Neural progenitor cell (in vitro differentiated cells): ENCODE data around the gene IER5L. TPM values are rescaled to one million over a fixed set of nuclear protein-coding genes. Genes with fewer than 3 reads are reported as not detected.

Experiments used
- DNase-seq: peaks from one replicate; pipeline ENCODE4 v3.0.0-alpha.2; 2016; ENCODE audit warnings: low spot score
- H2AFZ ChIP-seq: fragments of 200-600 bp; sonication (generic); replicated peaks from 2 replicates; pipeline ENCODE4 v1.6.1; 2016; ENCODE audit warnings: antibody characterized with exemption
- H3F3A ChIP-seq: fragments of 200-600 bp; sonication (generic); 2 replicates; pipeline ENCODE4 v1.6.1; 2016; ENCODE audit warnings: antibody characterized with exemption, low read depth
- H3K27ac ChIP-seq: fragments of 200-600 bp; sonication (generic); 2 replicates; pipeline ENCODE4 v1.5.1; 2016; ENCODE audit warnings: mild to moderate bottlenecking
- H3K27me3 ChIP-seq: fragments of 200-600 bp; sonication (generic); 2 replicates; pipeline ENCODE4 v1.6.1; 2016; ENCODE audit warnings: mild to moderate bottlenecking, moderate library complexity
- H3K36me3 ChIP-seq: fragments of 200-600 bp; sonication (generic); 2 replicates; pipeline ENCODE4 v1.5.1; 2016
- H3K4me1 ChIP-seq: fragments of 200-600 bp; sonication (generic); 2 replicates; pipeline ENCODE4 v1.6.1; 2016; ENCODE audit warnings: mixed run types
- H3K4me2 ChIP-seq: fragments of 200-600 bp; sonication (generic); 2 replicates; pipeline ENCODE4 v1.6.1; 2016
- H3K4me3 ChIP-seq: fragments of 200-600 bp; sonication (generic); 2 replicates; pipeline ENCODE4 v1.5.1; 2016
- H3K79me2 ChIP-seq: fragments of 200-600 bp; sonication (generic); 2 replicates; pipeline ENCODE4 v1.6.1; 2016; ENCODE audit warnings: low read depth
- H3K9ac ChIP-seq: fragments of 200-600 bp; sonication (generic); 2 replicates; pipeline ENCODE4 v1.6.1; 2016
- H3K9me3 ChIP-seq: fragments of 200-600 bp; sonication (generic); 2 replicates; pipeline ENCODE4 v1.5.1; 2016; ENCODE audit warnings: low read depth
- H4K20me1 ChIP-seq: fragments of 200-600 bp; sonication (generic); 2 replicates; pipeline ENCODE4 v1.6.1; 2016; ENCODE audit warnings: low read depth
- H3K27ac Mint-ChIP-seq: 3 replicates; pipeline ENCODE4 v1.8.0; 2021; ENCODE audit warnings: mixed read lengths
- H3K27me3 Mint-ChIP-seq: 2 replicates; pipeline ENCODE4 v1.8.0; 2022; ENCODE audit warnings: low read depth, mild to moderate bottlenecking, inconsistent platforms, moderate library complexity, mixed read lengths; ENCODE audit not compliant: insufficient read depth
- H3K36me3 Mint-ChIP-seq: 3 replicates; pipeline ENCODE4 v1.8.0; 2021; ENCODE audit warnings: mixed read lengths
- H3K4me1 Mint-ChIP-seq: 3 replicates; pipeline ENCODE4 v1.8.0; 2021; ENCODE audit warnings: mixed read lengths
- H3K4me3 Mint-ChIP-seq: 3 replicates; pipeline ENCODE4 v1.8.0; 2021; ENCODE audit warnings: mild to moderate bottlenecking, moderate library complexity, mixed read lengths
- H3K9me3 Mint-ChIP-seq: 3 replicates; pipeline ENCODE4 v1.8.0; 2020; ENCODE audit warnings: mixed read lengths
- CTCF ChIP-seq: fragments of 200-600 bp; sonication (generic); IDR thresholded peaks from 2 replicates; pipeline ENCODE4 v1.5.1; 2017; ENCODE audit warnings: antibody characterized with exemption, mild to moderate bottlenecking
- EZH2 ChIP-seq: fragments of 200-600 bp; sonication (generic); IDR thresholded peaks from 2 replicates; pipeline ENCODE4 v1.6.1; 2017; ENCODE audit warnings: antibody characterized with exemption, mild to moderate bottlenecking, moderate library complexity
- EZH2phosphoT487 ChIP-seq: fragments of 200-600 bp; sonication (generic); IDR thresholded peaks from 2 replicates; pipeline ENCODE4 v1.6.1; 2017; ENCODE audit warnings: antibody characterized with exemption
- total RNA-seq: library from RNA; depleted of rRNA; stranded (reverse); fragments of >200 nt; gene quantifications from 2 replicates; pipeline ENCODE4 v1.2.3, GENCODE V29; 2015; ENCODE audit warnings: low replicate concordance

IER5L gene
- total RNA-seq, 1 donor from 2014 or later = 12.2 TPM

- no peak overlapping the region for H3K4me2 ChIP-seq
- H3K4me3 ChIP-seq = no peak overlapping the region
- no peak overlapping the region for H3K9ac ChIP-seq
These were observed 34.8 kb downstream of the IER5L start for GRCh38 chr9:129143031-129143927.

DNA sequence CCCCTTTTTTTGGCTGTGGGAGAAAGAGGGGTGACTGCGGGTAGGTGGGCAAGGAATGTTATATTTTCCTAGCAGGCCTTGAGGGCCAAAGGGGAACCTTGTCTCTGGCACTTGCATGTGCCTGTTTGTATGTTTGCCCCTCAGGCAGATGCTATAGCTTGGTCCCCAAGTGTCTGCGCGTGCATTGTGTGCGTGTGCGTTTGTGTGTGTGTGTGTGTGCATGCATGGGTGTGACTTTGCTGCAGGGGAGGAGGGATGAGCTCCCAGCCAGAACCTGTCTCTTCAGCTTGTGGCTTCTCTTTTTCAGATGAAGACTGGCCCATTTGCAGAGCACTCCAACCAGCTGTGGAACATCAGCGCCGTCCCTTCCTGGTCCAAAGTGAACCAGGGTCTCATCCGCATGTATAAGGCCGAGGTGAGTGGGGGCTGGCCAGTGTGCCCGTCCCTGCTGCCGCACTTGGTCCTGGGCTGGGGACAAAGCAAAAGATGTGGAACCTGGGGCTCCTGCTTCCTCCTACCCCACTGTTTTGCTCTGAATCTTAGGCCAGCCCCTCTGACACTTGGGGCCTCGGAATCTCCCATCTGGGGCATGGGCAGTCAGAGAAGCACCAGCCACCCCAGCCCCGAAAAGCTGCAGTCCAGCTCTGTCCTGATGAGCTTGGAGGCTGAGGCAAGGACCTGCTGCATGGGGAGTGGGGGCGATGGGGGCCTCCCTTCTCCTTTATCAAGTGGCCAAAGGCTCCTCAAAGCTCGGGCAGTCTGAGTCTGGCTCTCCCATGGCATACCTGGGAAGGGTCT lies 35.7 kb downstream of the IER5L start:
- peaks cover 7% of the 10 kb centered on the region for H3K36me3 Mint-ChIP-seq
- TF ChIP-seq CTCF (no peak), EZH2 (no peak), EZH2phosphoT487 (no peak)
- peaks cover 13% of the 10 kb centered on the region for H3K27me3 Mint-ChIP-seq
- Histone ChIP-seq H3K9me3 (no peaks in the 10 kb centered on the region), H3K4me2 (peak overlapping the region; percentile 62), H3K4me1 (peaks cover 55% of the 10 kb centered on the region), H3K79me2 (peaks cover 33% of the 10 kb centered on the region), H3F3A (peaks cover 50% of the 10 kb centered on the region), H3K27me3 (no peaks in the 10 kb centered on the region), H3K27ac (no peak overlapping the region), H3K36me3 (no peaks in the 10 kb centered on the region), H3K4me3 (no peak overlapping the region), H4K20me1 (peaks cover 21% of the 10 kb centered on the region), H3K9ac (no peak overlapping the region), H2AFZ (no peak overlapping the region)
- H3K27ac Mint-ChIP-seq = peak overlapping the region; percentile 90
- H3K4me3 Mint-ChIP-seq = peak overlapping the region; percentile 72
- H3K4me1 Mint-ChIP-seq = peaks cover 75% of the 10 kb centered on the region
- no peaks in the 10 kb centered on the region for H3K9me3 Mint-ChIP-seq
- no peak for DNase-seq

More at GRCh38 chr9:129143031-129143927, 34.8 kb downstream of the IER5L start:
- H3K4me3 Mint-ChIP-seq = peak overlapping the region; percentile 72
- Histone ChIP-seq H4K20me1 (peaks cover 24% of the 10 kb centered on the region), H3F3A (peaks cover 46% of the 10 kb centered on the region), H3K79me2 (peaks cover 33% of the 10 kb centered on the region), H3K9me3 (no peaks in the 10 kb centered on the region), H3K36me3 (no peaks in the 10 kb centered on the region), H3K4me1 (peaks cover 55% of the 10 kb centered on the region), H3K27ac (no peak overlapping the region), H3K27me3 (no peaks in the 10 kb centered on the region), H2AFZ (no peak overlapping the region)
- peak overlapping the region; percentile 88 for H3K27ac Mint-ChIP-seq
- no peak for TF ChIP-seq EZH2
- TF ChIP-seq CTCF = peak; percentile 96
- TF ChIP-seq EZH2phosphoT487 = no peak
- H3K4me1 Mint-ChIP-seq = peaks cover 79% of the 10 kb centered on the region
- peaks cover 12% of the 10 kb centered on the region for H3K27me3 Mint-ChIP-seq
- no peaks in the 10 kb centered on the region for H3K9me3 Mint-ChIP-seq
- DNase-seq = peak; percentile 80
- H3K36me3 Mint-ChIP-seq = peaks cover 5% of the 10 kb centered on the region

- H3K4me2 ChIP-seq = peak overlapping the region; percentile 62
These were observed 36.7 kb downstream of the IER5L start for GRCh38 chr9:129141066-129142041.

More at GRCh38 chr9:129141066-129142041, 36.7 kb downstream of the IER5L start:
- Histone ChIP-seq H3K9me3 (no peaks in the 10 kb centered on the region), H3K27ac (peak overlapping the region; percentile 94), H3F3A (peaks cover 47% of the 10 kb centered on the region), H4K20me1 (peaks cover 15% of the 10 kb centered on the region), H3K4me1 (peaks cover 52% of the 10 kb centered on the region), H3K79me2 (peaks cover 33% of the 10 kb centered on the region), H3K9ac (no peak overlapping the region), H3K4me3 (peak overlapping the region; percentile 30), H3K27me3 (no peaks in the 10 kb centered on the region), H2AFZ (no peak overlapping the region), H3K36me3 (no peaks in the 10 kb centered on the region)
- Mint-ChIP-seq H3K27ac (peak overlapping the region; percentile 99), H3K4me3 (peak overlapping the region; percentile 83), H3K4me1 (peaks cover 70% of the 10 kb centered on the region), H3K9me3 (no peaks in the 10 kb centered on the region), H3K27me3 (peaks cover 9% of the 10 kb centered on the region), H3K36me3 (peaks cover 10% of the 10 kb centered on the region)
- TF ChIP-seq CTCF = no peak
- no peak for TF ChIP-seq EZH2
- no peak for TF ChIP-seq EZH2phosphoT487
- DNase-seq = peak; percentile 34
